Cardiac fibroblast (primary cell): ENCODE measurements around the gene DNMT3L.

Source experiments
- DNase-seq, 2 donors: peaks; one replicate each; pipeline versions ENCODE4 v3.0.0 to v3.0.0-alpha.2; 2010; ENCODE audit warnings: low read depth in 2 of 2
- H3K4me3 ChIP-seq, 2 donors: replicated peaks in 1 of 2; 1 replicate in 1 of 2; 2 replicates in 1 of 2; pipeline ENCODE4 v1.5.1; 2011; ENCODE audit warnings: low read depth in 2 of 2, low read length in 2 of 2, mild to moderate bottlenecking in 2 of 2, moderate library complexity in 1 of 2
- TF ChIP-seq, protein P1 (sequence below): IDR thresholded peaks from one replicate; pipeline ENCODE4 v1.5.1; 2011; ENCODE audit warnings: low read depth, mild to moderate bottlenecking, low read length, inconsistent platforms

DNMT3L gene

DNA sequence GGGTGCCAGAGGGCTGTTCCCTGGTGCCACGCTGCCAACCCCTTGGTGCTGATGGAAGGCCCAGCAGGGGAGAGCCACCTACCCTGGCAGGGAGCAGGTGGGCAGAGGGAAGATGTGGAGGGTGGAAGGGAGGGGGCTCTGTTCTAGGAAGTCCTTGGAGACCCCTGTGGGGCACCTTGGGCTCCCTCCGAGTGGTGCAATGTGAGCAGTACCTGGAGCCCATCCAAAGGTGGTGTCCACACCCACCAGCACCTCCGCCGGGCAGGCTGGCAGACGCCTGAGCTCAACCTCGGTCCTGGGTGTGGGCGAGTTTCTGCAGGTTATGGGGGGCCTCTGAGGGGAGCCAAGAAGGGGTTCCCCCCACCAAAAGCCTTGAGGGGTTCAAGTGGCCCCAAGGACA lies 11.3 kb upstream of the DNMT3L start:
- no peak for DNase-seq
- H3K4me3 ChIP-seq = no peak overlapping the region
- TF ChIP-seq, protein P1, sequence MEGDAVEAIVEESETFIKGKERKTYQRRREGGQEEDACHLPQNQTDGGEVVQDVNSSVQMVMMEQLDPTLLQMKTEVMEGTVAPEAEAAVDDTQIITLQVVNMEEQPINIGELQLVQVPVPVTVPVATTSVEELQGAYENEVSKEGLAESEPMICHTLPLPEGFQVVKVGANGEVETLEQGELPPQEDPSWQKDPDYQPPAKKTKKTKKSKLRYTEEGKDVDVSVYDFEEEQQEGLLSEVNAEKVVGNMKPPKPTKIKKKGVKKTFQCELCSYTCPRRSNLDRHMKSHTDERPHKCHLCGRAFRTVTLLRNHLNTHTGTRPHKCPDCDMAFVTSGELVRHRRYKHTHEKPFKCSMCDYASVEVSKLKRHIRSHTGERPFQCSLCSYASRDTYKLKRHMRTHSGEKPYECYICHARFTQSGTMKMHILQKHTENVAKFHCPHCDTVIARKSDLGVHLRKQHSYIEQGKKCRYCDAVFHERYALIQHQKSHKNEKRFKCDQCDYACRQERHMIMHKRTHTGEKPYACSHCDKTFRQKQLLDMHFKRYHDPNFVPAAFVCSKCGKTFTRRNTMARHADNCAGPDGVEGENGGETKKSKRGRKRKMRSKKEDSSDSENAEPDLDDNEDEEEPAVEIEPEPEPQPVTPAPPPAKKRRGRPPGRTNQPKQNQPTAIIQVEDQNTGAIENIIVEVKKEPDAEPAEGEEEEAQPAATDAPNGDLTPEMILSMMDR = no peak

DNA sequence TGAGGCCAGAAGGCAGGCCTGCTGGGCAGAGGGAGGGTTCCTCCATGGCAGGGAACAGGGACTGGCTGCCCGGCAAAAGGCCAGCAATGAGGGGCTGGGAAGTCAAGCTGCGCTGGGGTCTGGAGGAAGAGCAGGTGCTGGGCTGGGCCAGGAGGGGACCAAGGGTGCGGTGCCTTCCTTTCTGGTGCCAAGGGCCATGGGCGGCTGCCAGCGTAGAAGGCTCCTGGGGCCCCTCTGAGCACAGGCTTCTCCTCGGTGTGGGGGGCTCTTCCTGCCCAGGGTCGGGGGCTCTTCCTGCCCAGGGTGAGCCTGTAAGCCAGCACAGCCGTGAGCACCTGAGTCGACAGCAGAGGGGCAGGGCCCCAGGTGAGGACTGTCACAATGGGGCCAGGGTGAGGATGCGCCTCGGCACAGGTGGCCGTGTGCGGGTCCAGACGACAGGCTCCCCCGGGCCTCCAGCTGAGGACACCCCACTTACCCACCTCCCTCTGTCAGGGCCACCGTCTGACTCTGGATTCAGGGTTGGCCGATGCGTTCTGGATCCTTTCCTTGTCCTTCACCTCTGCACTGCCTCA lies 10.7 kb upstream of the DNMT3L start:
- DNase-seq = no peak
- H3K4me3 ChIP-seq = no peak overlapping the region
- TF ChIP-seq, protein P1 = no peak

DNA sequence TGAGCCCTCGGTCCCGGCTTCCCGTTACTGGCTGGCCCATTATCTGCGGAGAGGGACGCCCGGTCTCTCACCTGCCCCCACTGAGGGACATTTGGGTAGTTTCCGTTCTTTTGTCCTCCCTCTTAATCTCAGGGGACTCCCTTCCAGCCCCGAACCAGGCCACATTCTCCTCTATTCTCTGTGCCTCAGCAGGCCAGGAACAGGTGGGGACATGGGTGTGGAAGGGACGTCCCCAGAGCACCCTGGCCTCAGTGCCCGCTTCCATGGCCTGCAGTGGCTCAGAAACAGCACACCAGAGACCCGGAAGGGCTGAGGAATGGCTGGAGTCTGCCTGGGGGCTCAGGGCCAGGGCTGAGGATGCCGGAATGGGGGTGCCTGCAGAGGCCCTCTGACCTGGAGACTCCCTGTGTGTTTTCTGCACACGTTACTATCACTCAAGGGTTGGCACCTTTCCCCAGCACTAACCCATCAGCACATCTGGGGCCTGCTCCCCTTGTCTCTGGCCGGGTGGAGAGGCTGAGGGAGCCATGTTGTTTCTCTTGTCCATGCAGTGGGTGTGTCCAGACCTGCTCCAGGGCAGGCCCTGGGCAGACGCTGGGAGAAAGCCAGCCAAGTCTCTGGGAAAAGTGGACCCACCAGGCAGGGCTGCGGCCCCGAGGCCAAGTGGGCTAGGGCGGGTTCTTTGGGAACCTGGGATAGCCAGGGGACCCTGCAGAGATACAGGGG lies 10.0 kb upstream of the DNMT3L start:
- TF ChIP-seq, protein P1 = no peak
- no peak overlapping the region for H3K4me3 ChIP-seq
- no peak for DNase-seq

- TF ChIP-seq, protein P1 = no peak
- DNase-seq = no peak
- no peak overlapping the region for H3K4me3 ChIP-seq
Observed at GRCh38 chr21:44269090-44269489, 7.4 kb upstream of the DNMT3L start.

DNA sequence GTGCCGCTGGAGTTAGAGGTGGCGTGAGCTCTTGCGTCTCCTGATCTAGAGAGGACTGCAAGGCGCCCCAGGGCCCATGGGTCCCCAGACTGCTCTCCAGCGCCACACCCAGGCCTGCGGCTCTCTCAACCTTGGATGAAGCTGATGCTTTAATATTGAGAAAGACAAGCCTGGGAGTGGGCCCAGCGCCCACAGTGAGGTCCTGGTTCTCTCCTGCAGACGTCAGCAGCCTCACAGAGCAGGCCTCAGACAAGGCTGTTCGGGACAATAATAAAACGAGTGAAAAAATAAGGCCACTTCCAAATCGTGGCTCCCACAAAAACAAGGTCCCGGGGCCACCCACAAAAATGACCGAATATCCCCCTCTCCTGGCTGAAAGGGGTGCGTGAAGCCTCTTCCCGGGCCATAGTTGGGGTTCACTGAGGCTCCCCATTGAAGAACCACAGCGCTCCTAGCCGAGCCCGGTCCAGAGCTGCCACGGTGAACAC lies 6.0 kb upstream of the DNMT3L start:
- DNase-seq = no peak
- TF ChIP-seq, protein P1 = peak; percentile 8
- H3K4me3 ChIP-seq = no peak overlapping the region

- TF ChIP-seq, protein P1 = no peak
- no peak overlapping the region for H3K4me3 ChIP-seq
- no peak for DNase-seq
Observed at GRCh38 chr21:44265734-44266270, 4.1 kb upstream of the DNMT3L start.
